Fibroblast of lung (primary cell): ENCODE results near the gene STXBP6.

Source experiments
- CTCF ChIP-seq, 2 donors: IDR thresholded peaks in 1 of 2; conservative IDR thresholded peaks in 1 of 2; 1 replicate in 1 of 2; 2 replicates in 1 of 2; pipeline ENCODE4 v1.5.1; 2011 to 2012; ENCODE audit warnings: low read length in 2 of 2, control low read depth in 1 of 2, inconsistent platforms in 1 of 2, low read depth in 1 of 2, mild to moderate bottlenecking in 1 of 2
- EZH2 ChIP-seq: IDR thresholded peaks from 2 replicates; pipeline ENCODE4 v1.5.1; 2012; ENCODE audit warnings: low read length, control low read depth, mild to moderate bottlenecking; ENCODE audit errors: missing control alignments

- TF ChIP-seq CTCF (conservative IDR thresholded peaks at IDR 0.05 in 1 of 2, IDR thresholded peaks at IDR 0.05 in 1 of 2; ENCODE audit: low read depth in 1 of 2, low read length in 2 of 2): no peak
- no peak for TF ChIP-seq EZH2
Measured at GRCh38 chr14:24954037-24954699, 95.8 kb downstream of the STXBP6 start.
